Measurements from ENCODE around the gene JAGN1.
"Not testable (repeated sequence)": the region's sequence is repeated elsewhere in the genome, so short reads cannot be mapped to it uniquely, and the experiment has no call there.

JAGN1 gene

DNA sequence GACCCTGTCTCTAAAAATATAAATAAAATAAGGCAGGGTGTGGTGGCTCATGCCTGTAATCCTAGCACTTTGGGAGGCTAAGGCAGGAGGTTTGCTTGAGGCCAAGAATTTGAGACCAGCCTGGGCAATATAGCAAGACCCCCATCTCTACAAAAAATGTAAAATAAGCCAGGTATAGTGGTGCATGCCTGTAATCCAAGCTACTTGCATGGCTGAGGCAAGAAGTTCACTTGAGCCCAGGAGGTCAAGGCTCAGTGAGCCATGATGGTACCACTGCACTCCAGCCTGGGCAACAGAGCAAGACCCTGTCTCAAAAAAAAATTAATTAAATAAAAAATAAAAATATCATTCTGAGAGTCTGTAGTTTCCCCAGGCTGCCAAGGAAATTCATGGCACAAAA is 4.1 kb upstream of the JAGN1 start:
- POLR2A ChIA-PET, result no interaction called here
- no peak overlapping the region for H3K4me3 ChIP-seq (ENCODE audit: control insufficient read depth in 1 of 7, extremely low read depth in 1 of 7, insufficient read depth in 4 of 7, low read depth in 2 of 7, low read length in 6 of 7)

DNA sequence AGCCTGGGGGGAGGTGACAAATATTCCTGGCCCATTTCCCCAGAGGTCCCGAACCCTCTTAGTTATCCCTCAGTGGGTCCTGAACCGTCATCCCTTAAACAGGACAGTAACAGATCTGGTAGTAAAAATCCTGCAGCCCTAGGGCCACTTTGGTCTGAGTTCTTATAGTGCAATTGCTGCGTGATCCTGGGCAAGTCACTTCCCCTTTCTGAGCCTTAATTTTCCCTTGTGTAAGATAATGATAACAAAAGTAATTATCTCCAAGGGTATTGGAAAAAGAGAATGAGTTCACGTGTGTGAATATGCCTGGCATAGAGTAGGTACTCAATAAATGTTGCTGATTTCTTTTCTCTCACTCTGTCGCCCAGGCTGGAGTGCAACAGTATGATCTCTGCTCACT is 2.9 kb upstream of the JAGN1 start:
- H3K27me3 ChIP-seq (replicated peaks in 2 of 5; ENCODE audit: control insufficient read depth in 4 of 5, insufficient read depth in 5 of 5, low read length in 4 of 5), result no peaks in the 10 kb centered on the region
- H3K4me3 ChIP-seq (ENCODE audit: control insufficient read depth in 1 of 7, extremely low read depth in 1 of 7, insufficient read depth in 4 of 7, low read depth in 2 of 7, low read length in 6 of 7), result no peak overlapping the region
- ChIA-PET POLR2A (no interaction called here), CTCF (no interaction called here)
- H3K36me3 ChIP-seq (ENCODE audit: control insufficient read depth in 4 of 4, insufficient read depth in 4 of 4, low read length in 3 of 4), result peaks cover 0 to 2% (median under 1%) of the 10 kb centered on the region in 4 experiments
- no peak overlapping the region for H3K27ac ChIP-seq (ENCODE audit: insufficient read depth in 1 of 2, low read depth in 1 of 2, low read length in 2 of 2, poor library complexity in 1 of 2, severe bottlenecking in 2 of 2)
- H3K4me1 ChIP-seq (ENCODE audit: control extremely low read depth in 1 of 4, control insufficient read depth in 4 of 4, insufficient read depth in 4 of 4, low read length in 3 of 4), result peaks cover 3 to 15% (median 12%) of the 10 kb centered on the region in 4 experiments
- no peaks in the 10 kb centered on the region for H3K9me3 ChIP-seq (ENCODE audit: control extremely low read depth in 1 of 5, control insufficient read depth in 4 of 5, insufficient read depth in 2 of 5, low read depth in 1 of 5, low read length in 4 of 5)
- 90% methylated on average over 4 of the region's 5 CpGs for WGBS (ENCODE audit: insufficient coverage)
- DNase-seq, result no peak

More for the DNA sequence above, 4.1 kb upstream of the JAGN1 start:
- DNase-seq, result no peak
- Histone ChIP-seq H3K36me3 (ENCODE audit: control insufficient read depth in 4 of 4, insufficient read depth in 4 of 4, low read length in 3 of 4) (no peaks in the 10 kb centered on the region), H3K4me1 (ENCODE audit: control extremely low read depth in 1 of 4, control insufficient read depth in 4 of 4, insufficient read depth in 4 of 4, low read length in 3 of 4) (peaks cover 3 to 9% (median 7%) of the 10 kb centered on the region in 4 experiments), H3K9me3 (ENCODE audit: control extremely low read depth in 1 of 5, control insufficient read depth in 4 of 5, insufficient read depth in 2 of 5, low read depth in 1 of 5, low read length in 4 of 5) (no peaks in the 10 kb centered on the region), H3K27ac (ENCODE audit: insufficient read depth in 1 of 2, low read depth in 1 of 2, low read length in 2 of 2, poor library complexity in 1 of 2, severe bottlenecking in 2 of 2) (no peak overlapping the region), H3K27me3 (replicated peaks in 2 of 5; ENCODE audit: control insufficient read depth in 4 of 5, insufficient read depth in 5 of 5, low read length in 4 of 5) (no peaks in the 10 kb centered on the region)
- CTCF ChIA-PET, result interaction anchor here (1.1 kb wide), 1 partner anchor 16 kb away, joined by 3 read pairs; the partner anchor contains the start of gene IL17RE

GRCh38 chr3:9888540-9888939 is 1.9 kb upstream of the JAGN1 start:
- Histone ChIP-seq H3K4me3 (ENCODE audit: control insufficient read depth in 1 of 7, extremely low read depth in 1 of 7, insufficient read depth in 4 of 7, low read depth in 2 of 7, low read length in 6 of 7) (no peak overlapping the region), H3K36me3 (ENCODE audit: control insufficient read depth in 4 of 4, insufficient read depth in 4 of 4, low read length in 3 of 4) (peaks cover 4 to 13% (median 9%) of the 10 kb centered on the region in 4 experiments), H3K9me3 (ENCODE audit: control extremely low read depth in 1 of 5, control insufficient read depth in 4 of 5, insufficient read depth in 2 of 5, low read depth in 1 of 5, low read length in 4 of 5) (no peaks in the 10 kb centered on the region), H3K27ac (ENCODE audit: insufficient read depth in 1 of 2, low read depth in 1 of 2, low read length in 2 of 2, poor library complexity in 1 of 2, severe bottlenecking in 2 of 2) (no peak overlapping the region), H3K4me1 (ENCODE audit: control extremely low read depth in 1 of 4, control insufficient read depth in 4 of 4, insufficient read depth in 4 of 4, low read length in 3 of 4) (peaks cover 7 to 24% (median 21%) of the 10 kb centered on the region in 4 experiments), H3K27me3 (replicated peaks in 2 of 5; ENCODE audit: control insufficient read depth in 4 of 5, insufficient read depth in 5 of 5, low read length in 4 of 5) (no peaks in the 10 kb centered on the region)
- ChIA-PET CTCF (interaction anchor here (0.9 to 1.2 kb wide), 2 partner anchors 14 to 26 kb away, joined by 3 to 4 read pairs; partner anchors contain the start of gene IL17RE), POLR2A (interaction anchor here (0.6 kb wide), 1 partner anchor 45 kb away, joined by 3 read pairs; the partner anchor contains the start of gene CRELD1)
- 100% methylated on average over 1 of the region's 3 CpGs for WGBS (ENCODE audit: insufficient coverage)
- no peak for DNase-seq

DNA sequence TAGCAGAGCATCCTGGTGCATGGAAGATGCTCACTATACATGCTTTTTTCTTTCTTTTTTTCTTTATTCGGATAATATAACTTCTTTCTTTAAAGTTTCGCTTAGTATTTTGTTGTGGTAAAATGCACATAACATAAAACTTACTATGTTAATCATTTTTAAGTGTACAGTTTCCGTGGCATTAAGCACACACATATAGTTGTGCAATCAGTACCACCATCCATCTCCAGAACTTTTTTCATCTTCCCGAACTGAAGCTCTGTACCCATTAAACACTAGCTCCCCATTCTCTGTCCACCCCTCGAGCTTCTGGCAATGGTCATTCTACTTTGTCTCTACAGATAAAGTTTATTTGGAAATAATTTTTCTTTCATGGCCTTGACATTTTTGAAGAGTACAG is 1.0 kb upstream of the JAGN1 start:
- Histone ChIP-seq H3K9me3 (ENCODE audit: control extremely low read depth in 1 of 5, control insufficient read depth in 4 of 5, insufficient read depth in 2 of 5, low read depth in 1 of 5, low read length in 4 of 5) (no peaks in the 10 kb centered on the region), H3K27me3 (replicated peaks in 2 of 5; ENCODE audit: control insufficient read depth in 4 of 5, insufficient read depth in 5 of 5, low read length in 4 of 5) (no peaks in the 10 kb centered on the region), H3K27ac (ENCODE audit: insufficient read depth in 1 of 2, low read depth in 1 of 2, low read length in 2 of 2, poor library complexity in 1 of 2, severe bottlenecking in 2 of 2) (no peak overlapping the region), H3K4me3 (ENCODE audit: control insufficient read depth in 1 of 7, extremely low read depth in 1 of 7, insufficient read depth in 4 of 7, low read depth in 2 of 7, low read length in 6 of 7) (no peak overlapping the region), H3K36me3 (ENCODE audit: control insufficient read depth in 4 of 4, insufficient read depth in 4 of 4, low read length in 3 of 4) (peaks cover 4 to 17% (median 11%) of the 10 kb centered on the region in 4 experiments), H3K4me1 (ENCODE audit: control extremely low read depth in 1 of 4, control insufficient read depth in 4 of 4, insufficient read depth in 4 of 4, low read length in 3 of 4) (peaks cover 14 to 32% (median 26%) of the 10 kb centered on the region in 4 experiments)
- POLR2A ChIA-PET, result interaction anchor here (0.8 kb wide), 1 partner anchor 22 kb away, joined by 3 read pairs; no protein-coding TSS in a partner anchor
- no peak for DNase-seq
- WGBS (ENCODE audit: insufficient coverage), result 100% methylated on average over 2 of the region's 5 CpGs
- CTCF ChIA-PET, result interaction anchor here (0.9 to 1.3 kb wide), 3 partner anchors 13 to 25 kb away, joined by 3 to 4 read pairs (median 3); partner anchors contain the start of gene IL17RE

DNA sequence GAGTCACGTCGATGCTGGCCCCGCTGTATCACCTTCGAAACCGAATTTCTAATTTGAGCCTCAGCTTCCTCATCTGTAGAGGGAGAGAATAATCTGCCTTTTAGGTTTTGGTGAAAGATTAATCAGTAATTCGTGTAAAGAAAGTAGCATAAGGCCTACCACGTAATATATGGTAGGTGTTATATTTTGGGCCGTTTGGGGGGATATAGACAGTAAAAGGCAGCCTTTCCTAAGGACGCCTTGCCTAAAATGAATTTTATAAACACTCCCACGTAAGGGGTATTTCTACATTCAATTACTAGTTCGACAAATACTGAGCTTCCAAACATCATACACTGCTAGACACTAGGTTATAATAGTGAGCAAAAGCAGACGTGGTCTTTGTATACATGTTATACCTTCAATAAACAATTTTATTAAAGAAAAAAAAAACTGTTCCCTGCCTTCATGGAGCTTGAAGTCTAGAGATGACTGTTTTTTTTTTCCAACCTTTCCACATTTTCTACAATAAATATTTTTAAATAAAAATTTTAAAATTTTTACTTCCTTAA is 737 bp downstream of the JAGN1 start:
- ChIA-PET POLR2A (interaction anchor here (0.7 to 1.6 kb wide), 4 partner anchors 11 to 135 kb away, joined by 4 to 8 read pairs (median 6); partner anchors contain the start of genes CRELD1 and FANCD2), CTCF (interaction anchor here (1.1 to 2.0 kb wide), 6 partner anchors 11 to 59 kb away, joined by 4 to 11 read pairs (median 7); partner anchors contain the start of genes CRELD1 and IL17RE)
- Histone ChIP-seq H3K4me1 (ENCODE audit: control extremely low read depth in 1 of 4, control insufficient read depth in 4 of 4, insufficient read depth in 4 of 4, low read length in 3 of 4) (peaks cover 17 to 41% (median 31%) of the 10 kb centered on the region in 4 experiments), H3K4me3 (ENCODE audit: control insufficient read depth in 1 of 7, extremely low read depth in 1 of 7, insufficient read depth in 4 of 7, low read depth in 2 of 7, low read length in 6 of 7) (peak overlapping the region; percentile 69 to 99 (median 92)), H3K9me3 (ENCODE audit: control extremely low read depth in 1 of 5, control insufficient read depth in 4 of 5, insufficient read depth in 2 of 5, low read depth in 1 of 5, low read length in 4 of 5) (no peaks in the 10 kb centered on the region), H3K36me3 (ENCODE audit: control insufficient read depth in 4 of 4, insufficient read depth in 4 of 4, low read length in 3 of 4) (peaks cover 4 to 20% (median 11%) of the 10 kb centered on the region in 4 experiments), H3K27ac (ENCODE audit: insufficient read depth in 1 of 2, low read depth in 1 of 2, low read length in 2 of 2, poor library complexity in 1 of 2, severe bottlenecking in 2 of 2) (peak overlapping the region; percentile 97), H3K27me3 (replicated peaks in 2 of 5; ENCODE audit: control insufficient read depth in 4 of 5, insufficient read depth in 5 of 5, low read length in 4 of 5) (no peaks in the 10 kb centered on the region)
- DNase-seq, result no peak
- 0% methylated on average over 7 of the region's 12 CpGs for WGBS (ENCODE audit: insufficient coverage)

DNA sequence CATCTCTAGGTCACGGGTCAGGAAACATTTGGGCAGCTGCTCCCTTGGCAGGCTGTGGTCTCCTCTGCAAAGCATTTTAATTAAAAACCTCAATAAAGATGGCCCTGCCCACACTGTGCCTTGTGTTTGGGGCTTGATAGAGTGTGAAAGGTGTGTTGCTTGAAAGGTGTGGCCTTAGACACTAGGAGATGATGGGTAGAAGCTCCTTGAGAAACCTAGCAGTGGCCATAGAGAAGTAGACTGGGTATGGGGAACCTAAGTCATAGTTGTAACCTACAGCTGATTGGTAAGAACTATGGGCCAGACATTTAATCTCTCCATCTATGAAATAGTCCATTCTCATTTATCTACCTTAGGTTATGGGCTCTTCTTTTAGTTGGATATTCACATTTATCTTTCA is 3.3 kb downstream of the JAGN1 start:
- H3K4me3 ChIP-seq (ENCODE audit: control insufficient read depth in 1 of 7, extremely low read depth in 1 of 7, insufficient read depth in 4 of 7, low read depth in 2 of 7, low read length in 6 of 7), result no peak overlapping the region
- no peak for DNase-seq
- H3K9me3 ChIP-seq (ENCODE audit: control extremely low read depth in 1 of 5, control insufficient read depth in 4 of 5, insufficient read depth in 2 of 5, low read depth in 1 of 5, low read length in 4 of 5), result no peaks in the 10 kb centered on the region
- H3K27me3 ChIP-seq (replicated peaks in 2 of 5; ENCODE audit: control insufficient read depth in 4 of 5, insufficient read depth in 5 of 5, low read length in 4 of 5), result no peaks in the 10 kb centered on the region
- ChIA-PET POLR2A (interaction anchor here (0.8 kb wide), 1 partner anchor 39 kb away, joined by 3 read pairs; no protein-coding TSS in a partner anchor), CTCF (interaction anchor here (0.9 to 2.6 kb wide), 11 partner anchors 10 to 39 kb away, joined by 3 to 12 read pairs (median 4); partner anchors contain the start of genes CRELD1 and IL17RE)
- H3K27ac ChIP-seq (ENCODE audit: insufficient read depth in 1 of 2, low read depth in 1 of 2, low read length in 2 of 2, poor library complexity in 1 of 2, severe bottlenecking in 2 of 2), result no peak overlapping the region
- 33% methylated on average over 1 of the region's 1 CpG for WGBS (ENCODE audit: insufficient coverage)
- H3K36me3 ChIP-seq (ENCODE audit: control insufficient read depth in 4 of 4, insufficient read depth in 4 of 4, low read length in 3 of 4), result peaks cover 4 to 20% (median 11%) of the 10 kb centered on the region in 4 experiments
- peaks cover 17 to 63% (median 48%) of the 10 kb centered on the region in 4 experiments for H3K4me1 ChIP-seq (ENCODE audit: control extremely low read depth in 1 of 4, control insufficient read depth in 4 of 4, insufficient read depth in 4 of 4, low read length in 3 of 4)

- POLR2A ChIA-PET; H3K27ac ChIP-seq (ENCODE audit: insufficient read depth in 1 of 2, low read depth in 1 of 2, low read length in 2 of 2, poor library complexity in 1 of 2, severe bottlenecking in 2 of 2); H3K4me3 ChIP-seq (ENCODE audit: control insufficient read depth in 1 of 7, extremely low read depth in 1 of 7, insufficient read depth in 4 of 7, low read depth in 2 of 7, low read length in 6 of 7); H3K9me3 ChIP-seq (ENCODE audit: control extremely low read depth in 1 of 5, control insufficient read depth in 4 of 5, insufficient read depth in 2 of 5, low read depth in 1 of 5, low read length in 4 of 5); DNase-seq; H3K27me3 ChIP-seq (replicated peaks in 2 of 5; ENCODE audit: control insufficient read depth in 4 of 5, insufficient read depth in 5 of 5, low read length in 4 of 5): not testable (repeated sequence)
- CTCF ChIA-PET, result interaction anchor here (1.0 to 1.6 kb wide), 2 partner anchors 35 kb away, joined by 3 to 5 read pairs; no protein-coding TSS in a partner anchor
- H3K4me1 ChIP-seq (ENCODE audit: control extremely low read depth in 1 of 4, control insufficient read depth in 4 of 4, insufficient read depth in 4 of 4, low read length in 3 of 4), result peaks cover 17 to 76% (median 51%) of the 10 kb centered on the region in 4 experiments
- H3K36me3 ChIP-seq (ENCODE audit: control insufficient read depth in 4 of 4, insufficient read depth in 4 of 4, low read length in 3 of 4), result peaks cover 4 to 20% (median 11%) of the 10 kb centered on the region in 4 experiments
- 97% methylated on average over 3 of the region's 3 CpGs for WGBS (ENCODE audit: insufficient coverage)
Observed at GRCh38 chr3:9895715-9896114, 5.3 kb downstream of the JAGN1 start.
